Stimulated activated naive CD8-positive, alpha-beta T cell treated with anti-CD3 and anti-CD28 coated beads, Interleukin-15, amount 100 ng/mL, for 72 hours (primary cell): Measurements from ENCODE around the gene GPR141.

Experiments used
- ATAC-seq: fragments of 150-1000 bp; cut with Tn5 transposase; 2 replicates; pipeline ENCODE4 v1.10.0; 2021; ENCODE audit warnings: mild to moderate bottlenecking, moderate library complexity
- DNase-seq, 2 donors: peaks; one replicate each; pipeline ENCODE4 v3.0.0; 2021 to 2022
- H3K27ac Mint-ChIP-seq, 2 donors: one replicate each; pipeline ENCODE4 v1.8.0; 2022; ENCODE audit warnings: mild to moderate bottlenecking in 2 of 2, mixed read lengths in 2 of 2, moderate library complexity in 2 of 2
- H3K27me3 Mint-ChIP-seq: one replicate; pipeline ENCODE4 v1.8.0; 2022; ENCODE audit warnings: mixed read lengths
- H3K4me1 Mint-ChIP-seq: one replicate; pipeline ENCODE4 v1.8.0; 2022; ENCODE audit warnings: mild to moderate bottlenecking, mixed read lengths
- H3K4me3 Mint-ChIP-seq, 2 donors: one replicate each; pipeline ENCODE4 v1.8.0; 2022; ENCODE audit warnings: mild to moderate bottlenecking in 2 of 2, mixed read lengths in 2 of 2, moderate library complexity in 1 of 2
- H3K9me3 Mint-ChIP-seq, 2 donors: one replicate each; pipeline ENCODE4 v1.8.0; 2022; ENCODE audit warnings: mixed read lengths in 2 of 2

The GPR141 gene

DNA sequence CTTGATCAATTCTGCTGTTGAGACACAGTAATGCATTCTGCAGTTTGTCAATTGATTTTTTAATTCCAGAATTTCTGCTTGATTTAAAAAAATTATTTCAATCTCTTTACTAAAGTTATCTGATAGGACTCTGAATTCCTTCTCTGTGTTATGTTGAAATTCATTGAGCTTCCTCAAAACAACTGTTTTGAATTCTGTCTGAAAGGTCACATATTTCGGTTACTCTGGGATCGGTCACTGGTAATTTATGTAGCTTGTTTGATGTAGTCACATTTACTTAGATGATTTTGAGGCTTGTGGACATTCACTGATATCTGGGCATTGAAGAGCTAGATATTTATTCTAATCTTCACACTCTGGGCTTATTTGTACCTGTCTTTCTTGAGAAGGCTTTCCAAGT is 97.6 kb downstream of the GPR141 start:
- no peak for DNase-seq
- H3K4me3 Mint-ChIP-seq, result no peak overlapping the region
- no peaks in the 10 kb centered on the region for H3K4me1 Mint-ChIP-seq
- no peak for ATAC-seq
- H3K9me3 Mint-ChIP-seq, result peaks cover 14 to 19% of the 10 kb centered on the region in 2 donors
- no peak overlapping the region for H3K27ac Mint-ChIP-seq
- peaks cover 14% of the 10 kb centered on the region for H3K27me3 Mint-ChIP-seq

DNA sequence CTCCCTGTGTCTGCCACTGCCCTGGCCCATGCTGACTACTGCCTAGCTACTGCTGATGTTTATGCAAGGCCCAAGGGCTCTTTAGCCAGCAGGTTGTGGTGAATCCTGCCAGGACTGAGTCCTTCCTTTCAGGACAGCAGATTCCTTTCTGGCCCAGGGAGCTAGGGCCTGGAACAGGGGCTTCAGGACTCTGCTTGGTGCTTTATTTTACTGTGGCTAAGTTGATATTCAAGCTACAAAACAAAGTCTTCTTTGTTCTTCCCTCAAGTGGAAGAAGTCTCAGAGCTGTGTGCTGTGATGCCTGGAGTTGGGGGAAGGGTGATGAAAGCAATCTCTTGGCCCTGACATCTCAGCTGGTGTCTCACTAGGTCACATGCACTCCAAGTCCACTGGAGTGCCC is 98.6 kb downstream of the GPR141 start:
- peaks cover 5% of the 10 kb centered on the region for H3K4me1 Mint-ChIP-seq
- peak overlapping the region in 1 of 2 donors; percentile 50 for H3K27ac Mint-ChIP-seq
- DNase-seq (no peak), ATAC-seq (no peak)
- H3K27me3 Mint-ChIP-seq, result peaks cover 14% of the 10 kb centered on the region
- H3K4me3 Mint-ChIP-seq, result no peak overlapping the region
- H3K9me3 Mint-ChIP-seq, result peaks cover 12 to 14% of the 10 kb centered on the region in 2 donors

DNA sequence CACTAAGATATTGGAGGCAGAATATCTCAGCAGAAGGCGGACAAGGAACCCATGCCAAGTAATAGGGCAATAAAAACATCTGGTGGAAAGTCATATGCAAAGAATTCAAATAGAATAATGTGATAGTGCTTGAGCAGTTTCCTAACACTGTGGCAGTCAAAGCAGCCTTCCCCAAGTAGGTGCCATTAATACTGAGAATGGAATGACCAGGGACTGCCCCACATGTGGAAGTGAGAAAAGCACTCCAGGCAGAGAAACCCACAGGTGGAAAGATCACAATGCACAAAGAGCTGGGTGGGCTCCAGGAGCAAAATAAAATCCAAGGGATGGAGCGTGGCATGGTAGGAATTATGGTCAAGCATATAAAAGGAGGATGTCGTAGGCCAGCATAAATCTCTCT is 100.4 kb downstream of the GPR141 start:
- ATAC-seq (peak; percentile 21), DNase-seq (no peak)
- H3K27me3 Mint-ChIP-seq, result peaks cover 14% of the 10 kb centered on the region
- H3K4me1 Mint-ChIP-seq, result peaks cover 5% of the 10 kb centered on the region
- no peak overlapping the region for H3K27ac Mint-ChIP-seq
- H3K4me3 Mint-ChIP-seq, result no peak overlapping the region
- no peaks in the 10 kb centered on the region for H3K9me3 Mint-ChIP-seq

- peaks cover 5% of the 10 kb centered on the region for H3K4me1 Mint-ChIP-seq
- no peaks in the 10 kb centered on the region for H3K9me3 Mint-ChIP-seq
- peaks cover 14% of the 10 kb centered on the region for H3K27me3 Mint-ChIP-seq
- DNase-seq (no peak), ATAC-seq (peak; percentile 79)
- no peak overlapping the region for H3K4me3 Mint-ChIP-seq
- no peak overlapping the region for H3K27ac Mint-ChIP-seq
Measured at GRCh38 chr7:37786741-37787569, 103.4 kb downstream of the GPR141 start.
